Activated B cell treated with CpG ODN at 0.5 μM for 24 hours (primary cell): ENCODE measurements around the gene DAO. TPM values are rescaled to one million over a fixed set of nuclear protein-coding genes. Genes with fewer than 3 reads are reported as not detected.
"Not testable (repeated sequence)": the region's sequence is repeated elsewhere in the genome, so short reads cannot be mapped to it uniquely, and the experiment has no call there.

Source experiments
- ATAC-seq: fragments of 200-7000 bp; cut with Tn5 transposase; one replicate; pipeline ENCODE4 v1.10.0; 2021; ENCODE audit warnings: low read depth, mild to moderate bottlenecking, moderate library complexity
- CTCF ChIA-PET: fragments of 350-600 bp; sonication (Branson Sonifier 250); formaldehyde crosslinking; loops from one replicate; lab custom pipeline; 2021; ENCODE audit warnings: antibody characterized with exemption; lab: Charles Lee
- POLR2A ChIA-PET: fragments of 350-600 bp; sonication (Branson Sonifier 250); formaldehyde crosslinking; loops from one replicate; lab custom pipeline; 2021; ENCODE audit warnings: antibody characterized with exemption; lab: Charles Lee
- DNase-seq: peaks from one replicate; pipeline ENCODE4 v3.0.0; 2022
- H3K27ac Mint-ChIP-seq: one replicate; pipeline ENCODE4 v1.8.0; 2020; ENCODE audit warnings: mixed read lengths
- H3K27me3 Mint-ChIP-seq: one replicate; pipeline ENCODE4 v1.8.0; 2021; ENCODE audit warnings: mixed read lengths
- H3K36me3 Mint-ChIP-seq: one replicate; pipeline ENCODE4 v1.8.0; 2021; ENCODE audit warnings: low read depth, mixed read lengths
- H3K4me1 Mint-ChIP-seq: one replicate; pipeline ENCODE4 v1.8.0; 2021; ENCODE audit warnings: mixed read lengths
- H3K4me3 Mint-ChIP-seq: one replicate; pipeline ENCODE4 v1.8.0; 2020; ENCODE audit warnings: mild to moderate bottlenecking, mixed read lengths
- H3K9me3 Mint-ChIP-seq: one replicate; pipeline ENCODE4 v1.8.0; 2020; ENCODE audit warnings: mixed read lengths
- CTCF ChIP-seq: fragments of 200-600 bp; IDR thresholded peaks from one replicate; pipeline ENCODE4 v1.8.0; 2022; ENCODE audit warnings: antibody characterized with exemption, mild to moderate bottlenecking
- intact Hi-C: fragments of 100-400 bp; cut with micrococcal nuclease; formaldehyde crosslinking; loops from one replicate; pipeline ENCODE4 v1.15.1; 2024
- total RNA-seq: library from RNA; stranded (reverse); gene quantifications from 2 replicates; pipeline ENCODE4 v1.2.3, GENCODE V29; 2022

DAO gene
- total RNA-seq, 1 donor from 2014 or later, result not detected

GRCh38 chr12:108857158-108857407, 22.8 kb upstream of the DAO start:
- no peak for ATAC-seq
- Mint-ChIP-seq H3K27me3 (no peaks in the 10 kb centered on the region), H3K4me3 (peak overlapping the region; percentile 94), H3K9me3 (no peaks in the 10 kb centered on the region), H3K27ac (peak overlapping the region; percentile 88), H3K4me1 (peaks cover 64% of the 10 kb centered on the region), H3K36me3 (peaks cover 18% of the 10 kb centered on the region)
- ChIA-PET CTCF (interaction anchor here (1.2 to 1.8 kb wide), 2 partner anchors 94 to 193 kb away, joined by 3 to 5 read pairs; no protein-coding TSS in a partner anchor), POLR2A (interaction anchor here (0.6 to 3.3 kb wide), 7 partner anchors 12 to 296 kb away, joined by 3 to 19 read pairs (median 4); partner anchors contain the start of genes ISCU and SART3)
- DNase-seq, result no peak
- intact Hi-C loops, result loop anchor here (1.0 to 5.0 kb wide), 6 partner anchors 35 to 1764 kb away; partner anchors contain the start of genes CORO1C, CRY1, ISCU and SELPLG
- no peak for TF ChIP-seq CTCF

- H3K9me3 Mint-ChIP-seq, result no peaks in the 10 kb centered on the region
- no peak for TF ChIP-seq CTCF
- POLR2A ChIA-PET, result interaction anchor here (0.6 to 3.3 kb wide), 7 partner anchors 9 to 297 kb away, joined by 3 to 19 read pairs (median 3); partner anchors contain the start of genes ISCU and SART3
- peaks cover 13% of the 10 kb centered on the region for H3K36me3 Mint-ChIP-seq
- H3K27ac Mint-ChIP-seq, result peak overlapping the region; percentile 77
- no peak for DNase-seq
- H3K4me3 Mint-ChIP-seq, result peak overlapping the region; percentile 86
- intact Hi-C loops, result loop anchor here (5.0 kb wide), 3 partner anchors 36 to 241 kb away; partner anchors contain the start of gene CORO1C
- no peak for ATAC-seq
- H3K27me3 Mint-ChIP-seq, result no peaks in the 10 kb centered on the region
- CTCF ChIA-PET, result interaction anchor here (1.0 to 1.8 kb wide), 3 partner anchors 23 to 92 kb away, joined by 3 to 5 read pairs (median 4); no protein-coding TSS in a partner anchor
- peaks cover 67% of the 10 kb centered on the region for H3K4me1 Mint-ChIP-seq
Observed at GRCh38 chr12:108858311-108859074, 21.4 kb upstream of the DAO start.

GRCh38 chr12:108859141-108859922, 20.6 kb upstream of the DAO start:
- intact Hi-C loops, result loop anchor here (5.0 kb wide), 3 partner anchors 37 to 242 kb away; partner anchors contain the start of gene CORO1C
- H3K27me3 Mint-ChIP-seq, ATAC-seq, H3K9me3 Mint-ChIP-seq, H3K36me3 Mint-ChIP-seq, DNase-seq: not testable (repeated sequence)
- peak overlapping the region; percentile 86 for H3K4me3 Mint-ChIP-seq
- ChIA-PET CTCF (interaction anchor here (1.0 kb wide), 1 partner anchor 24 kb away, joined by 4 read pairs; no protein-coding TSS in a partner anchor), POLR2A (interaction anchor here (0.5 to 3.3 kb wide), 3 partner anchors 21 to 328 kb away, joined by 5 to 19 read pairs (median 12); partner anchors contain the start of gene ISCU)
- H3K4me1 Mint-ChIP-seq, result peaks cover 63% of the 10 kb centered on the region
- H3K27ac Mint-ChIP-seq, result peak overlapping the region; percentile 59

- no peaks in the 10 kb centered on the region for H3K27me3 Mint-ChIP-seq
- peak overlapping the region; percentile 26 for H3K27ac Mint-ChIP-seq
- no peaks in the 10 kb centered on the region for H3K9me3 Mint-ChIP-seq
- intact Hi-C loops, result loop anchor here (5.0 kb wide), 4 partner anchors 38 to 243 kb away; partner anchors contain the start of genes ALKBH2 and CORO1C
- no peak for TF ChIP-seq CTCF
- ChIA-PET POLR2A (interaction anchor here (0.5 to 3.3 kb wide), 2 partner anchors 21 to 329 kb away, joined by 5 to 19 read pairs; no protein-coding TSS in a partner anchor), CTCF (no interaction called here)
- peaks cover 59% of the 10 kb centered on the region for H3K4me1 Mint-ChIP-seq
- peaks cover 7% of the 10 kb centered on the region for H3K36me3 Mint-ChIP-seq
- ATAC-seq (no peak), DNase-seq (no peak)
- H3K4me3 Mint-ChIP-seq, result no peak overlapping the region
Observed at GRCh38 chr12:108859923-108860291, 20.0 kb upstream of the DAO start.

GRCh38 chr12:108860443-108860842, 19.4 kb upstream of the DAO start:
- peaks cover 7% of the 10 kb centered on the region for H3K36me3 Mint-ChIP-seq
- intact Hi-C loops, result loop anchor here (5.0 kb wide), 1 partner anchor 232 kb away; the partner anchor contains the start of gene ALKBH2
- ATAC-seq (no peak), DNase-seq (no peak)
- H3K27me3 Mint-ChIP-seq, result no peaks in the 10 kb centered on the region
- no peaks in the 10 kb centered on the region for H3K9me3 Mint-ChIP-seq
- no peak for TF ChIP-seq CTCF
- POLR2A ChIA-PET, result interaction anchor here (0.7 kb wide), 2 partner anchors 44 to 220 kb away, joined by 3 to 5 read pairs; no protein-coding TSS in a partner anchor
- peak overlapping the region; percentile 26 for H3K27ac Mint-ChIP-seq
- peak overlapping the region; percentile 16 for H3K4me3 Mint-ChIP-seq
- peaks cover 57% of the 10 kb centered on the region for H3K4me1 Mint-ChIP-seq
- CTCF ChIA-PET, result no interaction called here
